ENCODE measurements around the gene CLCN6. TPM values are rescaled to one million over a fixed set of nuclear protein-coding genes. Genes with fewer than 3 reads are reported as not detected.

CLCN6 gene
- total RNA-seq, 1 donor from 2014 or later, result 6.8 TPM

GRCh38 chr1:11789126-11790067 is 16.6 kb upstream of the CLCN6 start:
- no peak for DNase-seq (ENCODE audit: low read depth)
- TF ChIP-seq CTCF (conservative IDR thresholded peaks at IDR 0.05; ENCODE audit: low read depth, low read length), result no peak
- H3K4me3 ChIP-seq (ENCODE audit: low read depth, low read length), result no peak overlapping the region

GRCh38 chr1:11790101-11790879 is 15.7 kb upstream of the CLCN6 start:
- H3K4me3 ChIP-seq (ENCODE audit: low read depth, low read length), result no peak overlapping the region
- DNase-seq (ENCODE audit: low read depth), result no peak
- TF ChIP-seq CTCF (conservative IDR thresholded peaks at IDR 0.05; ENCODE audit: low read depth, low read length), result no peak

DNA sequence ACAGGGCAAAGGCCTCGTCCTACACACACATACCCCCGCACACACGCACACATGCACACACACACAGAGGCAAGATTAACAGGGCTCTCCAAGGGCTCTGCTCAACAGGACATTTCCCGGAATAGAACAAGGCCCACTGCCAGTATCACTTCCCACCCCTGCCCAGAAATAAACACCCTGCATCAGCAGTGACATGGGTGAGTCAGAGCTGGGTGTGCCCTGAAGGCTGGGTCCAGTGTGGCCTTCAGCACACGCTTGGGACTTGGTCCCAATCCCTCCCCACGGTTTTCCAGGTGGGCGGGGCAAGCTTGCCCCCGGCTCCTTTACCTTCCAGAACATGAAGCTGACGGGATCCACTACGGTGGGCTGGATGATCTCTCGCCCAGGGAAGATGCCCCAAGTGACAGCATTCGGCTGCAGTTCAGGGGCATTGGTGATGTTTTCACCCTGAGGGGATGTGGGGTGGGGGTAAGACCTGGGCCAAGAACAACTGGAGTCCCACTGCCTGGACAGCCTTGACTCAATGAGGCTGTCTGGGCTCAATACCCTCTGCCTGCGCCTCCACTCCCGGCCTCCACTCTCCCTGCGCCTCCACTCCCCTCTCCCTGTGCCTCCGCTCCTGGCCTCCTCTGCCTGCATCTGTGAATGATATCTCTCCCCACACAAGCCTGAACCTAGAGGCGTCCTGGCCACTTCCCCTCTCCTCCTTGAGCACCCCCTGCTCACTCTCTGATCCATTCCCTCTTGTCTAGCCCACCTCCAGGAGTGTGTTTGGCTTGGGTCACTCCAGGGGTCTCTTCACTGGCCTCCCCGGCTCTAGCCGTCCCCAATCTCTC is 14.9 kb upstream of the CLCN6 start:
- no peak for DNase-seq (ENCODE audit: low read depth)
- no peak for TF ChIP-seq CTCF (conservative IDR thresholded peaks at IDR 0.05; ENCODE audit: low read depth, low read length)
- no peak overlapping the region for H3K4me3 ChIP-seq (ENCODE audit: low read depth, low read length)

DNA sequence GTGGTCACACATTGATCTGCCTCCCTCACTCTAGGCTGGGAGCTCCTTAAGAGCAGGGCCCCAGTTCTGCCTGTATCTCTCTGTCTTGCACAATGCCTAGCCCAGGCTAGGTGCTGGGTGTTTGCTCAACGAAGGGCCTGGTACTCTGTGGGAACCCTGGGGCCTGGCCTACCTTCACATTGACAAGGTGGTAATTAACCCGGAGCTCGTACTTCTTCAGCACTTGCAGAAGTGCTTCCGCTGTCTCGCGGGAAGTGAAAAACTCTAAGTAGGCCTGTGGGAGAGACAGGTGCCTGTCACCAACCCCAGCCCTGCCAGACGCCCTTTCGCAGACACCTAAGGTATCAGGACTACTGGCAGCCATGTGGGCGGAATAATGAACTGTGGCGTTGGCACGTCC is 13.9 kb upstream of the CLCN6 start:
- no peak overlapping the region for H3K4me3 ChIP-seq (ENCODE audit: low read depth, low read length)
- no peak for TF ChIP-seq CTCF (conservative IDR thresholded peaks at IDR 0.05; ENCODE audit: low read depth, low read length)
- DNase-seq (ENCODE audit: low read depth), result no peak

DNA sequence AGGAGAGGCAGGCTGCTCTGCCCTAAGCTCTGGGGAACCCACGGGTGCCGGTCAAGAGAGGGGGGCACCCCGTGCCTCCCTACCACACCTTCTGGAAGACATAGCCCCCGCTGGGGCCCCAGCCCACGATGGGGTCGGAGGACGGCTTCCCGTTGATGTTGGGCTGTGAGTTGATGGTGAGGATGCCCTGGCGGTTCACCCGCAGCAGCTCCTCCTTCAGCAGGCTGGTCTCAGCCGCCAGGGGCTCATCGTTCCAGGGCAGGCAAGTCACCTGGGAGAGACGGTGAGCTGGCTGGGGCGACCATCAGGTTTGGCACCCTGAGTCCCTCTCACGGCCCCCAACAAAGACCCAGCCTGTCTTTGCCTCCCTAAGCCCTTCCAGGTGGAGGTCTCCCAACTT is 12.2 kb upstream of the CLCN6 start:
- no peak overlapping the region for H3K4me3 ChIP-seq (ENCODE audit: low read depth, low read length)

More for the DNA sequence above, 12.2 kb upstream of the CLCN6 start:
- TF ChIP-seq CTCF (conservative IDR thresholded peaks at IDR 0.05; ENCODE audit: low read depth, low read length), result no peak
- no peak for DNase-seq (ENCODE audit: low read depth)
